Measurements from ENCODE around the gene HCAR1. TPM values are rescaled to one million over a fixed set of nuclear protein-coding genes. Genes with fewer than 3 reads are reported as not detected.
"Not testable (repeated sequence)": the region's sequence is repeated elsewhere in the genome, so short reads cannot be mapped to it uniquely, and the experiment has no call there.

Gene HCAR1
- total RNA-seq, 1 experiment from 2014 or later = not detected

DNA sequence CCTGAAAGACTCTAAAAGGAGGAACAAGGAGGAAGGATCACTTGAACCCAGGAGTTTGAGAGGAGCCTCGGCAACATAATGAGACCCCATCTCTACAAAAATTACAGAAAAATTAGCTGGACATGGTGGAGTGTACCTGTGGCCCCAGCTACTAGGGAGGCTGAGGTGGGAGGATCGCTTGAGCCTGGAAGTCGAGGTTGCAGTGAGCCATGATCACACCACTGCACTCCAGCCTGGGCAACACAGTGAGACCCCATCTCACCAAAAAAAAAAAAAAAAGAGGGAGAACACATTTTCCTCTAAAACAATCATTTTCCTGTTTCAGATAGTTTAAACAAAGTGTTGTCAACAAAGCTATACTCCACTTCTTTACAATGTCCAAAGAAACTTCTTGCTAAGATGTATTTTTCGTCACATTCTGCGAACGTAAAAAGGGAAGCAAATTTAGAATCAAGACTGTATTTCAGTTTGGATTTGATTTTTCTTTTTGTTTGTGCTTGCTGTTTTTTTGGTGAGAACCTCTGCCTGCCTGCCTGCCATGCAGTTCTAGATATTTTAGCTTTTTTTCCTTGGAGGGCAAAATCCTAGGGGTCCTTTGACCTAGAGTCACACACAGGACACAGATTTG, 5.1 kb downstream of the HCAR1 start:
- in situ Hi-C loops (cut with HindIII; ENCODE audit: low pct_unique_long_range_greater_than_20kb, low sequenced_read_pairs) = no loop called here

DNA sequence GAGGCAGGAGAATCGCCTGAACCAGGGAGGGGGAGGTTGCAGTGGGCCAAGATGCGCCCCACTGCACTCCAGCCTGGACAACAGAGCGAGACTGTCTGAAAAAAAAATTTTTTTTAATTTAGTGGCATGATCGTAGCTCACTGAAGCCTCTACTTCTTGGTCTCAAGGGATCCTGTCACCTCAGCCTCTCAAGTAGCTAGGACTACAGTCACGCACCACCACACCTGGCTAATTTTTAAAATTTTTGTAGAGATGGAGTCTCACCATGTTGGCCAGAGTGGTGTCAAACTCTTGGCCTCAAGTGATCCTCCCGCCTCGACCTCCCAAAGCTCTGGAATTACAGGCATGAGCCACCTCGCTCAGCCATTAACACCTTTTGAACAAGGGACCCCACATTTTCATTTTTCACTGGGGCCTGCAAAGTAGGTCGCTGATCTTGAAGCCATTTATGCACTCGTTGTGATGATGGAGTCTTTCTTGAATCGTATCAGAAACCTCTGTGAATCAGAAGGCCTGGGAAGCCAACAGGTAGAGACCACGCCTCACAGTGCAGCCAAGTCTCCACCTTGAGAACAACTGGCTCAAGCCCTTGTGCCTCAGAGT, 5.9 kb downstream of the HCAR1 start:
- peak; percentile 13 for DNase-seq (ENCODE audit: low read depth)
- in situ Hi-C loops (cut with HindIII; ENCODE audit: low pct_unique_long_range_greater_than_20kb, low sequenced_read_pairs) = no loop called here

More for the DNA sequence above, 5.1 kb downstream of the HCAR1 start:
- no peak for DNase-seq (ENCODE audit: low read depth)

DNA sequence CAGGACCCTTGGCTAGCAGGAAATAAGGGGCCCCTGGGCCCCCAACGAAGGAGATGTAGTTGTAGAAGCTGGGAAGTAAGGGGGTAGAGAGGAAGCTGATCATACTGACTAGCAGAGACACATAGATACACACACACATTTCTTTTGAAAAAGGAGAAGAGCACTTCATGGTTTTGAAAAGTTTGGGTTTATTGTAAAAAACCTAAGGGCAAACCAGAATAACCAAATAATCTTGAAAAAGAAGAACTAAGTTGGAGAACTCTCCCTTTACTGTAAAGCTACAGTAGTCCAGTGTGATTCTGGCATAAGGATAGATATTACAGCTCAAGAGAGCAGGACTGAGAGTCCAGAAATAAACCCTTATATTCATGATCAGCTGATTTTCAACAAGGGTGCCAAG, 8.3 kb downstream of the HCAR1 start:
- no peak for DNase-seq (ENCODE audit: low read depth)
- in situ Hi-C loops (cut with HindIII; ENCODE audit: low pct_unique_long_range_greater_than_20kb, low sequenced_read_pairs) = no loop called here

DNA sequence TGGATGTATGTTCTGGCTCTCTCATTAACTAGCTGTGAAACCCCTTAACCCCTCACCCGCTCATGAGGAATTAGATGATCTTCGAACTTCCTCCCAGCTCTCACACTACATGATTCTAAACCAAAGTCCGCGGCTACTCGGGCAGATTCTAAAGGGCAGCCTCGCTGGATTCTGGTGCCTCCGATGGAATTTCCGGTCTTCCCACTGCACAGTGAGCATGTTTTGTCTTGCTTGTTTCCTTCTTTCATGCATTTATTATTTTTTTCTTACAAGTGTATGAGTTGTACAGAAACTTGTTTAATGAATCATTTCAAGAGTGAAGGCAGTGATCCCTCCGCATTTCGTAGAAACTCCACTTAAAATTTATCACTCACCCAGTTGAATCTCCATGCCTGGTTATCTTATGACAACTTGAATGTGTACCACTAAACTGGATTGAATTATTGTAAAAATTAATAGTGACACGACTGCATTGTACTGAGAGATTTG, 9.5 kb downstream of the HCAR1 start:
- no peak for DNase-seq (ENCODE audit: low read depth)

DNA sequence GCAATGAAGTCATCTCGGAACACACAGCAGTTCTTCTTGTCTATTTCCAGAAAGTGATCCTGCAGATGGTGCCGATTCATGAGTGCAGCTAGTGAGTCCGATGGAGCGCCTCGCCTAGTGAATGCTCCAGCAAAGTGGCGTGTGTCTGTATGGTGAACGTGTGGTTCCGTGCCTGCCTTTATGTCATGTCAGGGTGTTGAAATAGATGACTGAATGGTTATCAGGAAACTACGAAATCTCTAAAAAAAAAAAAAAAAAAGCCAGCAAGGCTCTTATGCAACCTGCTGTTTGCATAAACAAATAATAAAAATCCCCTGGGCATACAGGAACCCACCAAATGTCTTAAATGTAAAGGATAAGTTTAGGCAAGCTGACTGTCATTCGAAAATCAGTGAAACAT, 14.0 kb downstream of the HCAR1 start, which contains the start of gene HCAR3:
TSS of gene HCAR3 (minus strand) at position 154 of the 400 bp plus-strand sequence. CDS start at position 80, 74 bp downstream.
- DNase-seq (ENCODE audit: low read depth); in situ Hi-C loops (cut with HindIII; ENCODE audit: low pct_unique_long_range_greater_than_20kb, low sequenced_read_pairs): not testable (repeated sequence)

More for the DNA sequence above, 9.5 kb downstream of the HCAR1 start:
- in situ Hi-C loops (cut with HindIII; ENCODE audit: low pct_unique_long_range_greater_than_20kb, low sequenced_read_pairs) = no loop called here

DNA sequence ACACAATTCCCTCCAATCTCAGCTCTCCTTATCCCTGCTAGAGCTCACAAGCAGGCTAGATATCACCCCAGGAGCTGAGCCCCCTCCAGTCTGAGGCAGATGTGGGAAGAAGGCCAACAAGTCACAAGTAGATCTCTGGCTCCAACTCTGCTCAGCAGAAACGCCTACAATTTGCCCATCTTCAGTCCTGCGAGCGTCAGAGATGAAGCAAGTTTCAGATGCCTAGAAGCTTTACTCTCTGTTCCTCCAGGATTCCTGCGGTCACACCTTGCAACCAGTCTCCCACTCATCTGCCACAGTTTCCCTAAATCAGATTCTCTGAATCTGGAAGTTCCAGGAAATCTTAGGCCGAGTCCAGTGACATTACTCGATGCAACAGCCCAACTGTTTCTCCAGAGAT, 15.4 kb downstream of the HCAR1 start:
- in situ Hi-C loops (cut with HindIII; ENCODE audit: low pct_unique_long_range_greater_than_20kb, low sequenced_read_pairs); DNase-seq (ENCODE audit: low read depth): not testable (repeated sequence)

DNA sequence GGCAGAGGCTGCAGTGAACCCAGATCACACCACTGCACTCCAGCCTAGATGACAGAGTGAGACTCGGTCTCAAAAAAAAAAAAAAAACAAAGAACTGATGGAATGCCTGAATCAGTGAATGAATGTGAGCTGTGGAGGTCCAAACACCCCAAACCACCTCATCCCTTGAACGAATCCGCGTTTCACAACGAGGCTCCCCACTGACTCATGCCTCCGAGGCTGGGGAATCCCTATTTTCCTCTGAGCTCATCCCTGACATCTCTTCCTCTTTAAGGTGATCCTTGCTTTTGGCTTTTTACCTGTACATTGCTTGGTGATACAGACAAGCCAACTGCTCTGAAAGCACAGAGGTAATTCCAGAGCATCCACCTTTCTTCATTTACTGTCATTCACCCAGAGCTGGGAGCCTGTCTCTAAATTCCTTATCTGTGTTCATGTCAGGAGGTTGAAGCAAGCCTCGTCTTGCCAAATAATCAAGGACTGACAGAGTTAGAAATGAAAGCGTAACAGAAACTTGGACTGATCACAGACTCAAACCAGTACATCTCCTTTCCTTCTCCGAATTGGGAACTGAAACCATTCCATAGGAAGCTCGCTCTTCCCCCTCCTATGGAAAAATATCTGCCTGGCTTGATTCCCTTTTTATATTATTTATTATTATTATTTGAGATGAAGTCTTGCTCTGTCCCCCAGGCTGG, 17.0 kb downstream of the HCAR1 start:
- DNase-seq (ENCODE audit: low read depth); in situ Hi-C loops (cut with HindIII; ENCODE audit: low pct_unique_long_range_greater_than_20kb, low sequenced_read_pairs): not testable (repeated sequence)

DNA sequence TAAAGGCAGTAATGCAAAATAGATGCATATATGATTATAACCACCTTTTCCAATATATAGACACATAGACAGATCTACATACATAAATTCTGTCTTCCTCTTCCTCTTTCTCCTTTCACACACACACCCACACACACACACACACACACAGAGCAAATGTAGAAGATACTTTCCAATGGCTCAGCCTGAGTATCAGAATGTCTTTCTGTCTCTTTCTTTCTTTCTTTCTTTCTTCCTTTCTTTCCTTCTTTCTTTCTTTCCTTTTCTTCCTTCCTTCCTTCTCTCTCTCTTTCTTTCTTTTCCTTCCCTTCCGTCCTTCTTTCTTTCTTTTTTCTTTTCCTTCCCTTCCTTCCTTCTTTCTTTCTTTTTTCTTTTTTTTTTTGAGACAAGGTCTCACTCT, 19.4 kb downstream of the HCAR1 start:
- in situ Hi-C loops (cut with HindIII; ENCODE audit: low pct_unique_long_range_greater_than_20kb, low sequenced_read_pairs); DNase-seq (ENCODE audit: low read depth): not testable (repeated sequence)

DNA sequence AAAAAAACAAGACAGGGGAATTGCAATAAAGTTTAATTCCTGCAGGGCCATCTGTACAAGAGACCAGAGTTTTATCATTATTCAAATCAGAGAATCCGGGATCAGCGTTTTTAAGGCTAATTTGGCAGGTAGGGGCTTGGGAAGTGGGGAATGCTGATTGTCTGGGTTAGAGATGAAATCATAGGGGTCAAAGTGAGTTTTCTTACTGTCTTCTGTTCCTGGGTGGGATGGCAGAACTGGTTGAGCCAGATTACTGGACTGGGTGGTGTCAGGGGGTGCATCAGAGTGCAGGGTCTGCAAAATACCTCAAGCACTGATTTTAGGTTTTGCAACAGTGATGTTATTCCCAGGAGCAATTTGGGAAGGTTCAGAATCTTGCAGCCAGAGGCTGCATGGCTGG, 20.3 kb downstream of the HCAR1 start:
- in situ Hi-C loops (cut with HindIII; ENCODE audit: low pct_unique_long_range_greater_than_20kb, low sequenced_read_pairs); DNase-seq (ENCODE audit: low read depth): not testable (repeated sequence)

DNA sequence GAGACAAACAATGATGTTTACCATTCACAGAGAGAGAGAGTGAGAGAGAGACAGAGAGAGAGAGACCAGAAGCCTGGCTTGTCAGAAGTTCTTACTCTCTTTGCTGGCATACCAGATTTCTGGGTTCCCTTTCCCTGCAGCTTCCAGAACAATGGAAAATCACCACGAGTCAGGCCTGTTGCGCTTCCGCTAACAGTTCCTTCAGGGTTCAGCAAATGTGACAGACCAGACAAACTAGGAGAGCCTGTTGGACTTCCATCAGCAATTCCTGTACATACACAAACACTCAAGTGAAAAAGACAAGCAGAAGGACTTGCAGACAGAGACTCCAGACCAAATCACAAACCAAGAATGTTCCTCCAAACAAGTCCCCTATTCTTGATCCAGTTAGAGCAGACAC, 21.4 kb downstream of the HCAR1 start:
- in situ Hi-C loops (cut with HindIII; ENCODE audit: low pct_unique_long_range_greater_than_20kb, low sequenced_read_pairs); DNase-seq (ENCODE audit: low read depth): not testable (repeated sequence)

DNA sequence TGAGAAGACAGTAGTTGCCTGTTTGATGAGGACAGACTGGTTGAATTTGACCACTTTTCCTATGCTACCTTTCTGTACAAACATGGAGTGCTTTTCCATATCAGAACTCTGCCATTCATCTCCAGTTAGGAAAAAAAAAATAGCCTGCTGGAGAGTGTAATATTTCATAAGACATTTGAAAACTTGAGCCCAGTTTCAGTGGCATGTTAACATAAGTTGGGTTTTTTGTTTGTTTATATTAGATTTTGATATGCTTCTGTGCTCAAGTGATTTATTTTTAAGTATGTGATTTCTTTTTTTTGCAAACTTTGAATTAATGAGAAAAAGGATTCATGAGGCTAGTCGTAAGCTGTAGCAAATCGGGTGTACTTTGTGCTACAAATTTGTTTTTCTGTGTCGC, 26.8 kb downstream of the HCAR1 start:
- DNase-seq (ENCODE audit: low read depth); in situ Hi-C loops (cut with HindIII; ENCODE audit: low pct_unique_long_range_greater_than_20kb, low sequenced_read_pairs): not testable (repeated sequence)

DNA sequence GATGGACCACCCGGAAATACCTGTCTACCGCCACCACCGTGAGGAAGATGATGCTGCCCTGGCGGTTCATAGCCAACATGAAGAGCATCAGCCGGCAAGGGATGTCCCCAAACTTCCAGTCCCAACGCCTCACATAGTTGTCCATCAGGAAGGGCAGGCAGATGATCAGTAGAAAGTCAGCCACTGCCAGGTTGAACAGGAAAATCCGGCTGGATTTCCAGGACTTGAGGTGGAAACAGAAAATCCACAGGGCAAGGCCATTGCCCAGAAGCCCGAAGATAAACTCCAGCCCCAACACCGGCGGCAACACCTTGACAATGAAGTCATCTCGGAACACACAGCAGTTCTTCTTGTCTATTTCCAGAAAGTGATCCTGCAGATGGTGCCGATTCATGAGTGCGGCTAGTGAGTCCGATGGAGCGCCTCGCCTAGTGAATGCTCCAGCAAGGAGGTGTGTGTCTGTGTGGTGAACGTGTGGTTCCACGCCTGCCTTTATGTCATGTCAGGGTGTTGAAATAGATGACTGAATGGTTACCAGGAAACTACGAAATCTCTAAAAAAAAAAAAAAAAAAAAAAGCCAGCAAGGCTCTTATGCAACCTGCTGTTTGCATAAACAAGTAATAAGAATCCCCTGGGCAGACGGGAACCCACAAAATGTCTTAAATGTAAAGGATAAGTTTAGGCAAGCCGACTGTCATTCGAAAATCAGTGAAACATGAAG, 27.6 kb downstream of the HCAR1 start, which contains the start of gene HCAR2:
TSS of gene HCAR2 (minus strand) at position 468 of the 722 bp plus-strand sequence. CDS start at position 394, 74 bp downstream.
- in situ Hi-C loops (cut with HindIII; ENCODE audit: low pct_unique_long_range_greater_than_20kb, low sequenced_read_pairs); DNase-seq (ENCODE audit: low read depth): not testable (repeated sequence)

DNA sequence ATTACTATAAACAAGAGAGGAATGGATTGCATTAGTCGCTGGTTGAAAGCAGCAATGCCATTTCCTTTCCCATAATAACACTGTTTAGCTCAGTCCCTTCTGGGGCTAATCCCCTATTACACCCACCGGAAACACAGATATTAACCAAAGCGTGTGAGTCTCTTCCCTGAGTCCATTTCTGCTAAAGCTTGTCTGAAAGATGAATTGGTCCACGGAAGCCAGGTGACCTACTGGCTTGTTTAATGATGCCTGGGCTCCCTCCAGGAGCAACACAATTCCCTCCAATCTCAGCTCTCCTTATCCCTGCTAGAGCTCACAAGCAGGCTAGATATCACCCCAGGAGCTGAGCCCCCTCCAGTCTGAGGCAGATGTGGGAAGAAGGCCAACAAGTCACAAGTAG, 29.2 kb downstream of the HCAR1 start:
- in situ Hi-C loops (cut with HindIII; ENCODE audit: low pct_unique_long_range_greater_than_20kb, low sequenced_read_pairs); DNase-seq (ENCODE audit: low read depth): not testable (repeated sequence)

DNA sequence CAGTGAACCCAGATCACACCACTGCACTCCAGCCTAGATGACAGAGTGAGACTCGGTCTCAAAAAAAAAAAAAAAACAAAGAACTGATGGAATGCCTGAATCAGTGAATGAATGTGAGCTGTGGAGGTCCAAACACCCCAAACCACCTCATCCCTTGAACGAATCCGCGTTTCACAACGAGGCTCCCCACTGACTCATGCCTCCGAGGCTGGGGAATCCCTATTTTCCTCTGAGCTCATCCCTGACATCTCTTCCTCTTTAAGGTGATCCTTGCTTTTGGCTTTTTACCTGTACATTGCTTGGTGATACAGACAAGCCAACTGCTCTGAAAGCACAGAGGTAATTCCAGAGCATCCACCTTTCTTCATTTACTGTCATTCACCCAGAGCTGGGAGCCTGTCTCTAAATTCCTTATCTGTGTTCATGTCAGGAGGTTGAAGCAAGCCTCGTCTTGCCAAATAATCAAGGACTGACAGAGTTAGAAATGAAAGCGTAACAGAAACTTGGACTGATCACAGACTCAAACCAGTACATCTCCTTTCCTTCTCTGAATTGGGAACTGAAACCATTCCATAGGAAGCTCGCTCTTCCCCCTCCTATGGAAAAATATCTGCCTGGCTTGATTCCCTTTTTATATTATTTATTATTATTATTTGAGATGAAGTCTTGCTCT, 30.5 kb downstream of the HCAR1 start:
- in situ Hi-C loops (cut with HindIII; ENCODE audit: low pct_unique_long_range_greater_than_20kb, low sequenced_read_pairs); DNase-seq (ENCODE audit: low read depth): not testable (repeated sequence)

DNA sequence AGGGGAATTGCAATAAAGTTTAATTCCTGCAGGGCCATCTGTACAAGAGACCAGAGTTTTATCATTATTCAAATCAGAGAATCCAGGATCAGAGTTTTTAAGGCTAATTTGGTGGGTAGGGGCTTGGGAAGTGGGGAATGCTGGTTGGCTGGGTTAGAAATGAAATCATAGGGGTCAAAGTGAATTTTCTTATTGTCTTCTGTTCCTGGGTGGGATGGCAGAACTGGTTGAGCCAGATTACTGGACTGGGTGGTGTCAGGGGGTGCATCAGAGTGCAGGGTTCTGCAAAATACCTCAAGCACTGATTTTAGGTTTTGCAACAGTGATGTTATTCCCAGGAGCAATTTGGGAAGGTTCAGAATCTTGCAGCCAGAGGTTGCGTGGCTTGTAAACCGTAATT, 33.7 kb downstream of the HCAR1 start:
- in situ Hi-C loops (cut with HindIII; ENCODE audit: low pct_unique_long_range_greater_than_20kb, low sequenced_read_pairs); DNase-seq (ENCODE audit: low read depth): not testable (repeated sequence)

DNA sequence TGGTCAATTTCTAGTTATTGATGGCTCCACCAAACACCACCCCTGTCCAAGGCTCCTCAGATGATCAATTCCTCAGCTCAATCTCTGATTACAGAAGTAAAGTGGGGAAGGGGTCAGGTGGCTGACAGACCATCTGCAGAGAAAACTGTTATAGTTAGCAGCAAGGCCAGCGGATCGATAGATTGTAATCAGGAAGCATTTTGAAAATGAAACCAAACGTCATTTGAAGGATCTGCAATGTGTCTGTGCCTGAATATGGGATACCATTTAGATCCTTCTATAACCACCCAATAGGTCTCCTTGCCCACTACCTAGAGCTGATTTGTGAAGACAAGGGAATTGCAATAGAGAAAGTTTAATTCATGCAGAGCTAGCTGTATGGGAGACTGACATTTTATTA, 39.1 kb downstream of the HCAR1 start:
- no peak for DNase-seq (ENCODE audit: low read depth)
- in situ Hi-C loops (cut with HindIII; ENCODE audit: low pct_unique_long_range_greater_than_20kb, low sequenced_read_pairs) = no loop called here

DNA sequence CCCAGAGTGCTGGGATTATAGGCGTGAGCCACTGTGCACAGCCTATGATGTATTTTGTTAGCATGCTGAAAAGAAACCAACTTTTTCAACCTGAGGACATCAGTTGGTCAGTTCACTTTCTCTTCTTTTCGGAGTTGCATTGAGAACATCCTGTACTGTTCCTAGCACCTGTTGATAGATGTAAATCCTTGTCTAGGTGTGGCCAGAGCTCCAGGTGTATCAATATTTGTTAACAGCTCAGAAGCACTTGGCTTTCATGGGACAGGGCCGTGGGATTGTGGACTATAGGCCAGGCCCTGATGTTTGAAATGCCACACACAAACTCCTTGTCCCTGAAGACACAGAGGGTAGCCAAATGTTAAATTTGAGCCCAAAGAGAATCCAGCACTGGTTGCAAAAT, 42.4 kb downstream of the HCAR1 start:
- DNase-seq (ENCODE audit: low read depth) = no peak
- in situ Hi-C loops (cut with HindIII; ENCODE audit: low pct_unique_long_range_greater_than_20kb, low sequenced_read_pairs) = no loop called here

DNA sequence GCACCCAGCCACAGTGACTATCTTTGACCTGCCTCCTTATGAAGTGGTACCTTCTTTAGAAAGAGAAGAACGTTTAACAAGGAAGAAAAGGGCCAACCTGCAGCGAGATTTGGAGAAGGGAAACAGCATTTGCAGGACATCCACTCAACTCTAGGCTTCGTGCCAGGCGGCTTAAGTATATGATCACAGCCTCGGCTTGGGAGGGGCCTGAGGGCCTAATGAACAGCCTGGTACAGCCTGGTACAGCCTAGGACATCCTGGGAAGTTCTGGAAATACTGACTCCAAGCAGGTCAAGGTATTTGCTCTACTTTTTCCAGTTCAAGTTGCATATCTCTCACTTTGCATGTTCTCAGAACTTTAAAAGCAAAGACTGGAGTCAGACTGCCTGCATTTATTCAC, 43.6 kb downstream of the HCAR1 start:
- in situ Hi-C loops (cut with HindIII; ENCODE audit: low pct_unique_long_range_greater_than_20kb, low sequenced_read_pairs) = no loop called here
- no peak for DNase-seq (ENCODE audit: low read depth)
